Stimulated activated CD4-positive, alpha-beta T cell treated with anti-CD3 and anti-CD28 coated beads, TNF-alpha, amount 100 ng/mL, for 24 hours (primary cell): ENCODE measurements around the gene ENO2.
A peak's percentile ranks its signal among the peaks of the same experiment; 100 is the strongest.
"Not testable (repeated sequence)": the region's sequence is repeated elsewhere in the genome, so short reads cannot be mapped to it uniquely, and the experiment has no call there.

ENCODE experiments used
- DNase-seq, 3 experiments: peaks; one replicate each; pipeline ENCODE4 v3.0.0-alpha.2; 2020; ENCODE audit warnings: low read depth in 3 of 3

Gene ENO2

DNA sequence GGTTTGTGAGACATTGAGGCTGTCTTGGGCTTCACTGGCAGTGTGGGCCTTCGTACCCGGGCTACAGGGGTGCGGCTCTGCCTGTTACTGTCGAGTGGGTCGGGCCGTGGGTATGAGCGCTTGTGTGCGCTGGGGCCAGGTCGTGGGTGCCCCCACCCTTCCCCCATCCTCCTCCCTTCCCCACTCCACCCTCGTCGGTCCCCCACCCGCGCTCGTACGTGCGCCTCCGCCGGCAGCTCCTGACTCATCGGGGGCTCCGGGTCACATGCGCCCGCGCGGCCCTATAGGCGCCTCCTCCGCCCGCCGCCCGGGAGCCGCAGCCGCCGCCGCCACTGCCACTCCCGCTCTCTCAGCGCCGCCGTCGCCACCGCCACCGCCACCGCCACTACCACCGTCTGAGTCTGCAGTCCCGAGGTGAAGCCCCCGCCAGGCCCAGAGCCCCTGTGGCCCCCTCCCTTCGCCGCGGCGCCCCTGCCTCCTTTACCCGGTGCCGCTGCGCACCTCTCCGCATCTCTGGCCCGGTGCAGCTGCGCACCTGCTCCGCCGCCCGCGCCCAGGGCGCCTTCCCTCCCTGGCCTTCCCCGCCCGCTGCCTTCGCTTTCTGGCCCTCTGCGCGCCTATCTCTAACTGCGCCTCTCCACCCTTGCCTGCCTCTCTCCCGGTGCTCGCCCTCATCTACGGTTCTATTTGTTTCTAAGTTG lies at the start of gene ENO2:
Gene ENO2, plus strand, starts transcription at position 335 of the 701 bp plus-strand sequence. CDS start 1,253 bp downstream, outside the sequence.
- peak; percentile 58 to 83 (median 68) for DNase-seq

DNA sequence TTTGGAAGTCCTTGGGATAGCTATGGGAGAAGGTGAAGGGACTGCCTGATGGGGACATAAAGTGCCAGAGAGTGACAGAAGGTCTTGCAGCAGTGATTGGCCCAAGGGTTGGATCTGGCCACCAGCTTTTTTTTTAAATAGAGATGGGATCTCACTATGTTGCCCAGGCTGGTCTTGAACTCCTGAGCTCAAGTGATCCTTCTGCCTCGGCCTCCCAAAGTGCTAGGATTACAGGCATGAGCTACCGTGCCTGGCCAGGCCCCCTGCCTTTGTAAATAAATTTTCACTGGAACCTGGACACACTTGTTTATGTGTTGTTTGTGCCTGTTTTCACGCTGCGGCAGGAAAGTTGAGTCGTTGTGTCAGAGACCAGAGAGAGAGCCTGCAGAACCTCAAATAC lies 49.1 kb upstream of the ENO2 start:
- DNase-seq: not testable (repeated sequence)

DNA sequence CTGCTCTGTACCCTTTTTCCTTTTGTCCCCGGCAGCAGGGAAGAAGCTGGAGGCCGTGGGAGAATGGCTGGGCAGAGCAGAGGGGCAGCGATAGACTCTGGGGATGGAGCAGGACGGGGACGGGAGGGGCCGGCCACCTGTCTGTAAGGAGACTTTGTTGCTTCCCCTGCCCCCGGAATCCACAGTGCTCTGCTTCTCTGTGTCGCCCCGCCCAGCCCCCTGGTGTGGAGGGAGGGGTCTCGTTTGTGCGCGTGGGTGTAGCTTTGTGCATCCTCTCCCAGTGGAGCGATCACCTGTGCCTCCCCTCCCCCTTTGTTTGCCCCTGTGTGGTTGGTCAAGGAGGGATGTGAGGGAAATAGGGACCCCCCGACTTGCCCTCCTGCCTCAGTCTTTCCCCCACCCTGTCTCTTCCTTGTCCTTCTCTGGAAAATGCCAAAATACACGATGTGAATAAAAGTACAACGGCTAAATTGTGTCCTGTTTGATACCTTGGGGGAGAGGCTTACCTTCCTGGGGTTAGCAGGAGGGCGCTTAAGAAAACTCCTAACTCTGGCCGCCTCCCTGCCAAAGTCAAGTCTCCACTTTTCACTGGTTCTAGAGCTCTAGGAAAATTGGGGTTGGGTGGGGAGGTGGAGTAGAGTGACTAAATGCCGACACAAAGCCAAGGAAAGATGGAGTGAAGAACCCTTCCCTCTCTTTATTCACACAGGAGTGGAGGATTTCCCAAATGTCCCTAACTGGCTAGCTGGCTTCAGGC lies 48.0 kb upstream of the ENO2 start:
- DNase-seq: no peak

DNA sequence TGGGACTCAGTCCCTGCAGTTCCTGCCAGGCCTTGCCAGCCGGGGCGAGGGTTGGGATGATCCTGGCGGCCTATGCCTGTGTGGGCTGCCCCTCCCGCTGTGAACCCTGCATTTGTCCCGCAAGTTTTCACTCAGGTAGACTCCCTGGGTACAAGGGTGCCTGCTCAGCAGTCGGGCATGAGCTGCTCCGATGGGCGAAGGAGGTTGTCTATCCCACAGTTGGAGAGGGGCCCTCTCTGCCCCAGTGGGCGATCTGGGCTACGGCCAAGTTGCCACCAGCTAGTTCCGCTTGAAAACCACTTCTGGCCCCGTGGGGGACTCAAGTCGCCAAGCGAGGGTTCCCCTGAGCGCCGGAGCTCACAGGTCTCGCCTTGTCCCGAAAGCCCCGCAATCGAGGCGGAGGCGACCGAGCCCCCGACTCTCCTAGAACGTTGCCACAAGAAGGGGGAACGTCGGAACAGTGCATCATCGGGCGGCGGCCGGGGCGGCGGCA lies 47.4 kb upstream of the ENO2 start:
- no peak for DNase-seq

DNA sequence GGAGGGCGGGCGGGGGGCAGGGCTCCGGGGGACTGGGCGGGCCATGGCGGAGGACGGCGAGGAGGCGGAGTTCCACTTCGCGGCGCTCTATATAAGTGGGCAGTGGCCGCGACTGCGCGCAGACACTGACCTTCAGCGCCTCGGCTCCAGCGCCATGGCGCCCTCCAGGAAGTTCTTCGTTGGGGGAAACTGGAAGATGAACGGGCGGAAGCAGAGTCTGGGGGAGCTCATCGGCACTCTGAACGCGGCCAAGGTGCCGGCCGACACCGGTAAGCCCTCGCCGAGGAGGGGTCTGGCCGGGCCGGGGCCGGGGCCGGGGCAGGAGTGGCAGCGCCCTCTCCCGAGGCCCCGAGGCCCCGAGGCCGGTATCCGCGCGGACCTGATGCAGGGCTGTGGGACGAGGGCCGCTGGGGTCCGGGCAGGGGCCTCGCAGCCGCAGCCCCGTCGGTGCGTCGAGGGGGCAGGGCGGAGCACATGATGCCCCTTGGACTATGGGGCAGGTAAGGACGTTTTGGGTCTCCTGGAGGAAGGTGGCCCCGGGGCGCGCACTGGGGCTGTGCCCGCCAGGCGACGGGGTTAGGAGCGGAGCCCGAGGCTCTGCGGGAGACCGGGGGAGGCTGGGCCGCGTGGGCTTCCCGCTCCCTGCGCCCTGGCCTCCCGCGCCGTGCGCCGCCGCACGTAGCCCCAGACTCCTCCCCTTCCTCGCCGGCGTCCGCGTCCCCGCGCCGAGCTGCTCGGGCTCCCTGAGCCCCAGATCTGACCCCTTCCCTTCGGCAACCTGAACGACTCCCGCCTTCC lies 46.8 kb upstream of the ENO2 start, which contains the start of gene TPI1:
Gene TPI1, plus strand, starts transcription at position 119 of the 798 bp plus-strand sequence. Its CDS starts 36 bp downstream, at position 155.
- peak in 2 of 3 experiments; percentile 73 to 79 for DNase-seq

DNA sequence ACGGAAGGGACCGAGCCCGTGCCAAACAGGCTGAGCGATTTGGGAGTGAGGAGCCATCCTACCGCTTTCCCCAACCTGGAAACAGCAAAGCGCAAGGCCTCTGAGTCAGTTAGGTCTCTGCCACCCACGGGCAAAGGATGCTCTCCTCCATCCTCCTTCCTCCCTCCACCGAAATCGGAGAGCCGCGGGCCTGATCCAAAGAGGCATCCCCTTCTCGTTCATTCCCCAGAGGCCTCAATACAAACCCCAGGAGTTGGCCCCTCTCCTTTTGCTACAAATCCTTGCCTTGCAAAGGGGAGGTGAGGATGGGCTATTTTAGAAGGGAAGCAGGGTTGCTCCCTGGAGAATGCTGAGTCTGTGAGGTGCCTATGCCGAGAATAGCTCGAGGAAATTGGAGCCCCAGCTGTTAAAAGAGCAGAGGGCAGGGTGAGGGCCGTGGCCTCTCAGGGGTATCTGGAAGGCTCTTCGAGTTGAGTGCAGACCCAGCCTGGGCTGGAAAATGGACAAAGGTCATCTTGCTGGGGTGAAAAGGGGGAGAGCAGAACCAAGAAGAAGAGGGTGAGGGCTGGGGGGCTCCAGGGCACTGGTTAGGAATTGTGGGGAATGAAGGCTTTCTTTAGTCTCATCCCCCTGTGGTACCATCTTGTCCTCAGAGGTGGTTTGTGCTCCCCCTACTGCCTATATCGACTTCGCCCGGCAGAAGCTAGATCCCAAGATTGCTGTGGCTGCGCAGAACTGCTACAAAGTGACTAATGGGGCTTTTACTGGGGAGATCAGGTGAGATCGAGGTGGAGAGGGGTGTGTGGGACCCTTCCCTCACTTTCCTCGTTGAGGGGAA lies 46.0 kb upstream of the ENO2 start:
- no peak for DNase-seq

DNA sequence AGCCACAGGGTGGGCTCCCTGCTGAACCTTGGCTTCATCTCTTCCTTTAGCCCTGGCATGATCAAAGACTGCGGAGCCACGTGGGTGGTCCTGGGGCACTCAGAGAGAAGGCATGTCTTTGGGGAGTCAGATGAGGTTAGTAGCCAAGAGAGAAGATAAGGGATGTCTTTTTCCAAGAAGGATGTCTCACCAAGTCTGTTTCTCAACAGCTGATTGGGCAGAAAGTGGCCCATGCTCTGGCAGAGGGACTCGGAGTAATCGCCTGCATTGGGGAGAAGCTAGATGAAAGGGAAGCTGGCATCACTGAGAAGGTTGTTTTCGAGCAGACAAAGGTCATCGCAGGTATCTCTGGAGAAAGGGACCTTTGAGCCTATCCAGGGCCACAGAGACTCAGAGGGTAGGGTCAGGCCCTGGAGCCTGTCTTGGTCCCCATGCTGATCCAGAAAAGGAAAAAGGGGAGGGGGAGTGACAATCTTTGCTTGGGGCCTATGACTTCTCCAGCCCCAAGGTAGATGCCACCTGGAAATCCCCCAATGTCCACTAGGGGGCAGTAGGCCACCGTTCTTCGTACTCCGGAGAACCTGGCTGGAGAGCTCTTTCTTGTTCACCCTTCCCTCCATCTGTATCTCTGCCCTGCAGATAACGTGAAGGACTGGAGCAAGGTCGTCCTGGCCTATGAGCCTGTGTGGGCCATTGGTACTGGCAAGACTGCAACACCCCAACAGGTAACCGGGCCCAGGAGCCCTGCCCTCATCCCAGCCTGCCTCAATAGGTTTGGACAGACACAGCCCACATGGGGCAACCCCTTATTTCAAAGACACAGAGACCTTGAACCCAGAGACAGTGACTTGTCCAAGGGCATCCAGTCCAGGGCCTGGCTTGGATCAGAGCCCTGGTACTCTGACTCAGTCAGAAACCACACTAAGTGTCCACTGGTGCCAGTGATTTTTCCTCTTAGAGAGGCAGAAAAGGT lies 45.0 kb upstream of the ENO2 start:
- peak; percentile 67 to 82 (median 76) for DNase-seq

DNA sequence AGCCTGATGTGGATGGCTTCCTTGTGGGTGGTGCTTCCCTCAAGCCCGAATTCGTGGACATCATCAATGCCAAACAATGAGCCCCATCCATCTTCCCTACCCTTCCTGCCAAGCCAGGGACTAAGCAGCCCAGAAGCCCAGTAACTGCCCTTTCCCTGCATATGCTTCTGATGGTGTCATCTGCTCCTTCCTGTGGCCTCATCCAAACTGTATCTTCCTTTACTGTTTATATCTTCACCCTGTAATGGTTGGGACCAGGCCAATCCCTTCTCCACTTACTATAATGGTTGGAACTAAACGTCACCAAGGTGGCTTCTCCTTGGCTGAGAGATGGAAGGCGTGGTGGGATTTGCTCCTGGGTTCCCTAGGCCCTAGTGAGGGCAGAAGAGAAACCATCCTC lies 44.1 kb upstream of the ENO2 start:
- DNase-seq: not testable (repeated sequence)

DNA sequence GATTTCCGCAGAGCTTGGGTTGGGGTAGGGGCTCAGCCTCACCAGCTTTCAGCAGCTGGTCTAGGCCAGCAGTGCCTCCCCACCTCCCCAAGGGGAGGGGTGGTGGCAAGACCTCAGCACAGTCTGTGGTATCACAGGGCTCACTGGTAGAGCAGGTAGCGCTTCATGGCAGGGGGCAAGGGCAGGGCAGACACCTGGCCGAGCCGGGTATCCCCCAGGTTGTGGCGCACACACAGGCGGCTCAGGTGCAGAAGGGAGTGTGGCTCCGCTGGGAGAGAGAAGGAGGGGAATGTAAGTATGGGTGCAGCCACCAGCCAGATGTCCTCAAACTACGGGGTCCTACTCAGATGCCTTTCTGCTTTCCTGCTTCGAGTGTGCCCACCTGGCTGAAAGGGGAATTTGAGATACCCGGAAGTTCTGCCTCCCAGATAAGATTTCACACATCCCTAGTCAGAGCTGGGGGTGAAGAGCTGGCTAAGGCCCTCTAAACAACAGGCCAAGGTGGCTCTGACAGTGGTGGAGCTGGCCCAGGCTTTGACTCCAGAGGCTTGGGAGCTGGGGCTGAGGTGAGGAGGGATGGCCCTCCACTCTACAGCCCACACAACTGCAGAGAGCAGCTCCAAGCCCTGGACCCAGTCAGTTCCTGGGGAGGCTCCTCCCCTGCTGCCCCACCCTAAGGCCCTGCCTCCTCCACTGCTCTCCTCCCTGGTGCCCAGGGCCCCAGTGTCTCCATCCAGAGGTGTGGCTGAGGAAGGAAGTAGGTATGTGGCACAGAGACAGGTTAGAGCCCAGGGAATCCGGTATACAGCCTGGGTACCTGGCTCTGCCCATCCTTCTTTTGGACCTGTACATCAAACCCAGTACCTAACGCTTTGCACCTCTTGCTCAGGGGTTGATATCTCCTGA lies 43.1 kb upstream of the ENO2 start:
- DNase-seq: peak in 1 of 3 experiments; percentile 62

DNA sequence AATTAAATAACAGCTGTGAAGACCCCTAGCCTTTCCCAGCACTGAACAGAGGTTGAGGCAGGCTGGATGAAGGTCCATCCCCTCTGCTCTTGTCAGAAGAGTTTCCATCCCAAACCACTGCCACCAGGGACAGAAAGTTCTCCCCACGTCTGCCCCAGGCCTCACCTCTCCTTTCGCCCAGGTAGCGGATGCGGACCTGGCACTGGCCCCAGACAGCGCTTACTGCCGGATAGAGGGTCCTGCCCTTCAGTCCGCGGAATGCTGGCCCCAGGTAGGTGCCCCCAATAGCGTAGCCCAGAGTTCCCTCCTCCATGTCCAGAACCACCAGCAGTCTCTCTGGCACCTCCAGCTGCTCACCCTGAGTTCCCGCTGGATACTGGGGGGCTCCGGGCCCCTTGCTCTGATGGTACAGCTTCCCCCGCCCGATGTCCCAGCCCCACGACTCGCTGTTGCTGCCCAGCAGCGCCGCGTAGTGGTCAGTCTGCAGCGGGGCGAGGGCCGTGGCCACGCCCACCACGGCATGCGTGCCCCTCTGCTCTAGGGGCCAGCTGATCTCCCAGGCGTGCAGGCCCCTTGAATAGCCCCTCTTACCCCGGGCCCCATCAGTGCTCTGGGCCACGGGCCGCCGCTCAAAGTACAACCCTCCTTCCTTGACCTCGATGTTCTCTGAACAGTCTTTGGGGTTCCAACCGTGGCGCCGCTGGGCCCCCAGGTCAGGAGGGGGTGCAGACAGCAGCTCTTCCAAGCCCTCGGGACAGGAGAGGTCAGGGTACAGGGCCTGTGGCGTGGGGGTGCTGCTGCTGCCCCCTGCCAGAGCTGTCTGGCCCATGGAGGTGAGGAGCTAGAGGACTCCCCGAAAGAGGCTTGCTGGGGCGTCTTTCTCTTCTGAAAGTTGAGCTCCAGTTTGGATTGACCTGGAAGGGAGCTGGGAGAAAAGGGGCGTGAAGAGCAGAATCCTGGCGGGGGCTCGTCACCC lies 42.0 kb upstream of the ENO2 start:
- DNase-seq: peak in 2 of 3 experiments; percentile 73 to 86

DNA sequence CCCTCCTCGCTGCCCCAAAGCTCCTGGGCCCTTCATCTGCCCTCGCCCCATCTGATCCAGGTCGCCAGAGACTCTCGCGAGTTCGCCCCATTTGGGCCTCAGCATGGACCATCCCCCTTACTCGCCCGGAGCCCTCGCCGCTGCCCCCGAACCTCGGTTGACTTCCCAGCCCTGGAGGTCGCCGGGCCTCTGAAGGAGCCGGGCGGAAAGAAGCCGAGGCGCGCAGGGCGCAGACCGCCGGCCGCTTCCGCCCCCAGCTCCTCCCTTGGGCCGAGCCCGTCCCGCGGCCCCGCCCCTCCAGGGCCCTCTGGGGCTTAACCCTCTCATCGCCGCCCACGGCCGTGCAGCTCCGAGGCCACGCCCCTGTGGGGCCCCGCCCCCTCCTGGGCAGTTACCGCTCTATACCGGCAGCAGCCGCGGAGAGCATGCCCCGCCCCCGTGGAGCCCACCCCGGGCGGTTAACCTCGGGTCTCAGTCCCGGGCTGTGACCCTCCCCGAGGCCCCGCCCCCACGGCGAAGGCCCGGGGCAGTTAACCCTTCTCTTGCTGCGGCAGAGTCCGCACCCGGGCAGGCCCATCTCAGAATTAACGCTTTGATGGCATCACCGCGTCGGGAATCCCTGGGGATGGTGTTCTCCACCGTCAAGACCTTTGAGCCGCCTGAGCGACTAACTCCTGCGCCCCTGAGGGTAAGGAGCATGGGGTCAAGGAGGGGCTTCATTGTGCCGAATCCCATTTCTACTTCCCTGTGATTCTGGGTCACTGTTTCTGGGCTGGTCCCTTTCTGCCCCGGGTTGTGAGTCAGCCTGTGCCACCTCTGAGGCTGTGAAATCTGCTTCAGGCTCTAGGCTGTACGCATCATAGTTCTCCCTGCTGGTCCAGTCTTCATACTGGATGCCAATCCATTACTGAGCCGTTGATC lies 41.0 kb upstream of the ENO2 start, which contains the start of gene SPSB2:
Gene SPSB2, minus strand, starts transcription at position 210 of the 921 bp plus-strand sequence. CDS start 402 bp downstream, outside the sequence.
- DNase-seq: peak; percentile 98 to 100 (median 99)

DNA sequence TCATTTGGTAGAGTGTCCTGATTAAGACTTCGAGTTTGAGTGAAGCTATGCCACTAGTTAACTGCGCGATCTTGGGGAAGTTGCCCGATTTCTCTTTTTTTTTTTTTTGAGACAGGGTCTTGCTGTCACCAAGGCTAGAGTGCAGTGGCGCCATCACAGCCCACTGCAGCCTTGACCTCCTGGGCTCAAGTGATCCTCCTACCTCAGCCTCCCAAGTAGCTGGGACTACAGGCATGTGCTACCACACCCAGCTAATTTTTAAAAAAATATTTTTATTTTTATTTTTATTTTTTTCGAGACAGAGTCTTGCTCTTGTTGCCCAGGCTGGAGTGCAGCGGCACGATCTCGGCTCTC lies 40.4 kb upstream of the ENO2 start:
- not testable (repeated sequence) for DNase-seq

DNA sequence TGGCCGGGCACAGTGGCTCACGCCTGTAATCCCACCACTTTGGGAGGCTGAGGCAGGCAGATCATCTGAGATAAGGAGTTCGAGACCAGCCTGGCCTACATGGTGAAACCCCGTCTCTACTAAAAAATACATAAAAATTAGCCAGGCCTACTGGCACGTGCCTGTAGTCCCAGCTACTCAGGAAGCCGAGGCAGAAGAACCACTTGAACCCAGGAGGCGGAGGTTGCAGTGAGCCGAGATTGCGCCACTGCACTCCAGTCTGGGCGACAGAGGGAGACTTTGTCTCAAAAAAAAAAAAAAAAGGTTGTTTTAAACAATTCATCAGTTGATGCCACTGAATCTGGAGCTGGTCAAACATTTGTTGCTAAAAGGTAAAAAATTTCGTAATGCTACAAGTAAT lies 34.6 kb upstream of the ENO2 start:
- not testable (repeated sequence) for DNase-seq

DNA sequence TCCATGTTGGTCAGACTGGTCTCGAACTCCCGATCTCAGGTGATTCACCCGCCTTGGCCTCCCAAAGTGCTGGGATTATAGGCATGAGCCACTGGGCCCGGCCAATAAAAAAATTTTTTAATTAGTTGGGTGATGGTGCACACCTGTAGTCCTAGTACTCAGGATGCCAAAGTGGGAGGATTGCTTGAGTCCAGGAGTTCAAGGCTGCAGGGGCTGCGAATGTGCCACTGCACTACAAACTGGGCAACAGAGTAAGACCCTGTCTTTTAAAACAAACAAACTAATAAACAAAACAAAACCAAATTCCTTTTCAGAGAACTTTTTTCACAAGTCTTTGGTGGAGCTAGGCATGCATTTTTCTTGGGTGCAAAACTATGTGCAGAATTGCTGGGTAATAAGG lies 31.1 kb upstream of the ENO2 start:
- DNase-seq: no peak

DNA sequence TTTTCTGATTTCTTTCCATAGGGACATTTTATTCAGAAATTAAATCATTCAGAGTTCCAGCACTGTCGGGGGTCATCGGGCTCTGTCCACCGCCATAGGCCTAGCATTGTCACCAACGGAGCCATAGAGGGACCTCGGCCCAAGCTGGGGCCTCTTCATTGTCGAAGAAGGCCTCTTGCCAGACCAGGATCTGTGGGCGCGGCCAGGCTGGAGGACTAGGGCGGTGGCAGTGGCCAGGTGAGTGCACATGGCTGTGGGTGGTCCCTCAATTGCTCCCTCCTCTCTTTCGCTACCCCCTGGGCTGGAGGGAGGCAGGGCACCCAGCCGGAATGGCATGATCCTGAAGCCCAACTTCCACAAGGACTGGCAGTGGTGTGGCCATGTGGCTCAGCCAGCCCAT lies 30.7 kb upstream of the ENO2 start:
- no peak for DNase-seq

DNA sequence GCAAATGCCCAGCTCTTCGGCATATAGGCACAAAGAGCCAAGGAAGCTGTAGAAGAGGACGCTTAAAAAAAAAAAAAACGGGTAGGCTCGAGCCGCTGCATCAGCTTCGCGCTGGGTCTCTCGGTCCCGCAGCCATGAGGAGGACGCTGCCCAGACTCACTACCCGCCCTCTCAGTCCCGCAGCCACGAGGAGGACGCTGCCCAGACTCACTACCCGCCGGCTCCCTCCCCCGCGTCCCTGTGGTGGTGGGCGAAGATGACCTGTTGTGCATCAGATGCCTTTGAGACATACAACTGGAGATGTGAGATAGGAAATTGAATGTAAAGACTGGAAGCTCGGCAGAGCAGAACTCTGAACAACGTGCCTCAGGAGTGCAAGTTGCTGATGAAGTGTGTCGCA lies 29.8 kb upstream of the ENO2 start:
- no peak for DNase-seq
